Body of pancreas (tissue), 4 donors: ENCODE data around the gene THEM5. TPM values are rescaled to one million over a fixed set of nuclear protein-coding genes. Genes with fewer than 3 reads are reported as not detected.
"Not testable (repeated sequence)": the region's sequence is repeated elsewhere in the genome, so short reads cannot be mapped to it uniquely, and the experiment has no call there.

Experiments used
- ATAC-seq: fragments of 150-250 bp; one replicate; pipeline ENCODE4 v1.9.1; 2016
- DNase-seq, 4 donors: peaks; one replicate each; pipeline ENCODE4 v3.0.0-alpha.2; 2019
- H3K27ac ChIP-seq, 4 donors: fragments of 200-600 bp; sonication (generic); 1 replicate in 3 of 4; 2 replicates in 1 of 4; pipeline versions ENCODE4 v1.5.1 to v1.6.1; 2016 to 2019; ENCODE audit warnings: mild to moderate bottlenecking in 1 of 4, mixed read lengths in 1 of 4, moderate library complexity in 1 of 4
- H3K27me3 ChIP-seq, 2 donors: fragments of 200-600 bp; sonication (generic); one replicate each; pipeline ENCODE4 v1.6.0; 2016; ENCODE audit warnings: mild to moderate bottlenecking in 1 of 2
- H3K36me3 ChIP-seq, 2 donors: fragments of 200-600 bp; sonication (generic); replicated peaks in 1 of 2; 2 replicates each; pipeline ENCODE4 v1.5.1; 2016; ENCODE audit warnings: low read depth in 2 of 2; ENCODE audit not compliant: insufficient read depth in 1 of 2
- H3K4me1 ChIP-seq: fragments of 200-600 bp; sonication (generic); one replicate; pipeline ENCODE4 v1.6.0; 2016
- H3K4me3 ChIP-seq, 2 donors: fragments of 200-600 bp; sonication (generic); 1 replicate in 1 of 2; 2 replicates in 1 of 2; pipeline ENCODE4 v1.5.1; 2016 to 2019
- H3K9me3 ChIP-seq, 3 donors: fragments of 200-600 bp; sonication (generic); 1 replicate in 2 of 3; 2 replicates in 1 of 3; pipeline ENCODE4 v1.5.1; 2016
- POLR2A ChIP-seq, 3 donors: fragments of 450-650 bp; IDR thresholded peaks; one replicate each; pipeline ENCODE4 v1.6.1; 2016; ENCODE audit warnings: antibody characterized with exemption in 3 of 3, mild to moderate bottlenecking in 2 of 3
- WGBS, 2 donors: methylation state at CpG; one replicate each; pipeline ENCODE4 v1.1.5; 2017; 5-methylcytosine and 5-hydroxymethylcytosine counted together
- intact Hi-C: fragments of 100-400 bp; cut with DNase I; formaldehyde crosslinking; loops from one replicate; pipeline ENCODE4 v1.15.1; 2023
- total RNA-seq, 2 donors: library from RNA; depleted of rRNA; stranded (reverse); fragments of >200 nt; gene quantifications; one replicate each; pipeline ENCODE4 v1.1.0, GENCODE V29; 2016
- TF ChIP-seq, protein P1 (sequence below), 7 experiments: fragments of 450-650 bp in 4 of 7; fragments of 200-600 bp in 3 of 7; sonication (generic) in 3 of 7; IDR thresholded peaks; one replicate each; pipeline ENCODE4 v1.5.1; 2016 to 2019; ENCODE audit warnings: antibody characterized with exemption in 7 of 7

Gene THEM5
- total RNA-seq, 2 donors from 2014 or later, result not detected

GRCh38 chr1:151887028-151887427 lies 33.5 kb upstream of the THEM5 start:
- ATAC-seq (no peak), DNase-seq (no peak)
- intact Hi-C loops, result no loop called here
- peaks cover 2 to 6% of the 10 kb centered on the region in 2 donors for H3K36me3 ChIP-seq
- no peak for TF ChIP-seq POLR2A (IDR thresholded peaks at IDR 0.05)
- TF ChIP-seq, protein P1, sequence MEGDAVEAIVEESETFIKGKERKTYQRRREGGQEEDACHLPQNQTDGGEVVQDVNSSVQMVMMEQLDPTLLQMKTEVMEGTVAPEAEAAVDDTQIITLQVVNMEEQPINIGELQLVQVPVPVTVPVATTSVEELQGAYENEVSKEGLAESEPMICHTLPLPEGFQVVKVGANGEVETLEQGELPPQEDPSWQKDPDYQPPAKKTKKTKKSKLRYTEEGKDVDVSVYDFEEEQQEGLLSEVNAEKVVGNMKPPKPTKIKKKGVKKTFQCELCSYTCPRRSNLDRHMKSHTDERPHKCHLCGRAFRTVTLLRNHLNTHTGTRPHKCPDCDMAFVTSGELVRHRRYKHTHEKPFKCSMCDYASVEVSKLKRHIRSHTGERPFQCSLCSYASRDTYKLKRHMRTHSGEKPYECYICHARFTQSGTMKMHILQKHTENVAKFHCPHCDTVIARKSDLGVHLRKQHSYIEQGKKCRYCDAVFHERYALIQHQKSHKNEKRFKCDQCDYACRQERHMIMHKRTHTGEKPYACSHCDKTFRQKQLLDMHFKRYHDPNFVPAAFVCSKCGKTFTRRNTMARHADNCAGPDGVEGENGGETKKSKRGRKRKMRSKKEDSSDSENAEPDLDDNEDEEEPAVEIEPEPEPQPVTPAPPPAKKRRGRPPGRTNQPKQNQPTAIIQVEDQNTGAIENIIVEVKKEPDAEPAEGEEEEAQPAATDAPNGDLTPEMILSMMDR (IDR thresholded peaks at IDR 0.05), result no peak
- H3K27me3 ChIP-seq, result no peaks in the 10 kb centered on the region
- no peak overlapping the region for H3K4me3 ChIP-seq
- H3K4me1 ChIP-seq, result no peaks in the 10 kb centered on the region
- 92 to 95% methylated on average over 1 of the region's 1 CpG for WGBS, 2 donors
- no peak overlapping the region for H3K27ac ChIP-seq
- H3K9me3 ChIP-seq, result no peaks in the 10 kb centered on the region

DNA sequence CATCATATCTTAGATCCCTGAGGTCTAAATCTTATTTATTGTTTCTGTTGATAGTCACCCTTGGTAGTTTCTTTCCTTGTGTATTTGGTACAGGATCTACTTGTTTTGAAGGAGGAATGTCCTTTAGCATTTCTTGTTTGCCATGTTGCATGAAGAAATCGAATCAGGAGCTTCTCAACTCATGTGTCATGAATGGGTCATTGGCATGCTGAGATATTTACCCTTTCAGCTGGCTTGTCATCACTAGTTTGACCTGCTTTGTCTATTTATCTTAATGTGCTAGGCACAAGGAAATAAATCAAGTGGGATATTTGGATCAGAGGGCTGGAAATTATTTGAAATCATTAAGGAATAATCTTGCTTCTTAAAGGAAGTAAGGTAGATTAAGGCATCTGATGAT lies 32.0 kb upstream of the THEM5 start:
- H3K36me3 ChIP-seq, result peaks cover 2 to 6% of the 10 kb centered on the region in 2 donors
- H3K27me3 ChIP-seq, result no peaks in the 10 kb centered on the region
- ATAC-seq, result no peak
- no peak for DNase-seq
- intact Hi-C loops, result no loop called here
- H3K9me3 ChIP-seq, result no peaks in the 10 kb centered on the region
- no peak overlapping the region for H3K4me3 ChIP-seq
- H3K4me1 ChIP-seq, result no peaks in the 10 kb centered on the region
- no peak overlapping the region for H3K27ac ChIP-seq
- WGBS, 2 donors, result 53 to 89% methylated on average over 1 of the region's 1 CpG
- TF ChIP-seq, protein P1 (IDR thresholded peaks at IDR 0.05), result no peak
- TF ChIP-seq POLR2A (IDR thresholded peaks at IDR 0.05), result no peak

GRCh38 chr1:151884879-151885278 lies 31.4 kb upstream of the THEM5 start:
- ATAC-seq, H3K4me1 ChIP-seq, DNase-seq, H3K27me3 ChIP-seq, H3K27ac ChIP-seq, H3K36me3 ChIP-seq, intact Hi-C loops, H3K4me3 ChIP-seq, H3K9me3 ChIP-seq: not testable (repeated sequence)
- 98 to 99% methylated on average over 5 of the region's 5 CpGs for WGBS, 2 donors

DNA sequence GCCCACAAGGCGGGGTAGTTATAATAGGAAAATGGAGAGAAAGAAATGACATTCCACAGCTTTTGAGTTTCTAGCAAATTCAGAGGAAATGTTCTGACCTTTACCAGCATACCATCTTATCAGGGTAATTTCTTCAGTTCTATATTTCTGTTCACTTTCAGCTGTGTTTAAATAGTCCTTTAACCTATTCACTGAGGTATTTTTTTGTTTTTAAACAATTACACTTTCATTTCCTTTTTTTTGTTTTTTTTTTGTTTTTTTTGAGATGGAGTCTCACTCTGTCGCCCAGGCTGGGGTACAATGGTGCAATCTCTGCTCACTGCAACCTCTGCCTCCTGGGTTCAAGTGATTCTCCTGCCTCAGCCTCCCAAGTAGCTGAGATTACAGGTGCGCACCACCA lies 30.9 kb upstream of the THEM5 start:
- DNase-seq, H3K4me1 ChIP-seq, H3K27ac ChIP-seq, H3K27me3 ChIP-seq, H3K9me3 ChIP-seq, H3K36me3 ChIP-seq, H3K4me3 ChIP-seq, ATAC-seq, intact Hi-C loops: not testable (repeated sequence)
- WGBS, 2 donors, result 84 to 90% methylated on average over 3 of the region's 3 CpGs

- intact Hi-C loops, H3K27me3 ChIP-seq, H3K4me1 ChIP-seq, H3K27ac ChIP-seq, H3K9me3 ChIP-seq, DNase-seq, H3K36me3 ChIP-seq, H3K4me3 ChIP-seq, ATAC-seq: not testable (repeated sequence)
- WGBS, 2 donors, result 95 to 96% methylated on average over 4 of the region's 4 CpGs
Observed at GRCh38 chr1:151883898-151884297, 30.4 kb upstream of the THEM5 start.

DNA sequence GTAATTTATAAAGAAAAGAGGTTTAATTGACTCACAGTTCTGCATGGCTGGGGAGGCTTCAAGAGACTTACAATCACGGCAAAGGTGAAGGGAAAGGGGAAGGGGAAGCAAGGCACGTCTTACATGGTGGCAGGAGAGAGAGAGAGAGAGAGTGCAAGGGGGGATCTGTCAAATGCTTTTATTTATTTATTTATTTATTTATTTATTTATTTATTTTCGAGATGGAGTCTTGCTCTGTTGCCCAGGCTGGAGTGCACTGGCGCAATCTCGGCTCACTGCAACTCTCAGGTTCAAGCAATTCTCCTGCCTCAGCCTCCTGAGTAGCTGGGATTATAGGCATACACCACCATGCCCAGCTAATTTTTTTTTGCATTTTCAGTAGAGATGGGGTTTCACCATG lies 29.4 kb upstream of the THEM5 start:
- ATAC-seq, H3K36me3 ChIP-seq, H3K27ac ChIP-seq, H3K27me3 ChIP-seq, intact Hi-C loops, H3K4me1 ChIP-seq, H3K9me3 ChIP-seq, DNase-seq, H3K4me3 ChIP-seq: not testable (repeated sequence)
- 89 to 90% methylated on average over 5 of the region's 5 CpGs for WGBS, 2 donors

GRCh38 chr1:151882466-151882865 lies 29.0 kb upstream of the THEM5 start:
- Histone ChIP-seq H3K27ac (no peak overlapping the region), H3K9me3 (no peaks in the 10 kb centered on the region), H3K4me3 (no peak overlapping the region), H3K27me3 (no peaks in the 10 kb centered on the region), H3K4me1 (no peaks in the 10 kb centered on the region), H3K36me3 (peaks cover 0 to 2% of the 10 kb centered on the region in 2 donors)
- WGBS, 2 donors, result 98 to 100% methylated on average over 2 of the region's 2 CpGs
- no peak for ATAC-seq
- DNase-seq, result no peak
- TF ChIP-seq, protein P1 (IDR thresholded peaks at IDR 0.05), result no peak
- TF ChIP-seq POLR2A (IDR thresholded peaks at IDR 0.05), result no peak
- intact Hi-C loops, result no loop called here
